ENCODE data around the gene ACSM6. TPM values are rescaled to one million over a fixed set of nuclear protein-coding genes. Genes with fewer than 3 reads are reported as not detected.
A peak's percentile ranks its signal among the peaks of the same experiment; 100 is the strongest.
"Not testable (repeated sequence)": the region's sequence is repeated elsewhere in the genome, so short reads cannot be mapped to it uniquely, and the experiment has no call there.

The ACSM6 gene
- total RNA-seq, 4 donors from 2014 or later: not detected

DNA sequence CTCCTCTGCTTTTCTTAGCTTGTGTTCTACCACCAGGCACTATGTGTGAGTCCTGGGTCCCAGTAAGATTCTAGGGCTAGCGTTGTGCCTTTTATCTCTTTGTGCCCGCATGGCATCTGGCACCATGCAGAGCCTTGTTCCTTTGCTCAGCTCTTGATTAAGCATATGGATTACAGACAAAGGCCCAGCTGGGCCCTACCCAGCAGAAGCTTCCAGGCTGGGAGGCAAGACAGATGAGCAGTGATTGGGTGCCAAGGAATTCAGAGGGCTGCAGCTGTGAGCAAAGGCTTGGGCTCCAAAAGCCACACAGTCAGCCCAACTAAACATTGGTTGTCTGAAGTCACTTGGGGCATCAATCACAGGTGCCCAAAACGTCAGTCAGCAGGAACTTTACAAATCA, 2.0 kb downstream of the ACSM6 start:
- H3K9me3 ChIP-seq: no peaks in the 10 kb centered on the region
- 65% methylated on average over 3 of the region's 3 CpGs for WGBS
- no peaks in the 10 kb centered on the region for H3K27me3 ChIP-seq
- no peaks in the 10 kb centered on the region for H3K4me1 ChIP-seq
- intact Hi-C loops (cut with DNase I): no loop called here
- no peaks in the 10 kb centered on the region for H3K36me3 ChIP-seq
- H3K4me3 ChIP-seq: no peak overlapping the region
- no peak for DNase-seq (ENCODE audit: extremely low spot score)
- H3K27ac ChIP-seq (replicated peaks in 1 of 4): no peak overlapping the region
- TF ChIP-seq POLR2A (IDR thresholded peaks at IDR 0.05; ENCODE audit: low read depth) (no peak), EP300 (IDR thresholded peaks at IDR 0.05) (no peak), POLR2AphosphoS5 (IDR thresholded peaks at IDR 0.05) (no peak)
- TF ChIP-seq, protein P1, sequence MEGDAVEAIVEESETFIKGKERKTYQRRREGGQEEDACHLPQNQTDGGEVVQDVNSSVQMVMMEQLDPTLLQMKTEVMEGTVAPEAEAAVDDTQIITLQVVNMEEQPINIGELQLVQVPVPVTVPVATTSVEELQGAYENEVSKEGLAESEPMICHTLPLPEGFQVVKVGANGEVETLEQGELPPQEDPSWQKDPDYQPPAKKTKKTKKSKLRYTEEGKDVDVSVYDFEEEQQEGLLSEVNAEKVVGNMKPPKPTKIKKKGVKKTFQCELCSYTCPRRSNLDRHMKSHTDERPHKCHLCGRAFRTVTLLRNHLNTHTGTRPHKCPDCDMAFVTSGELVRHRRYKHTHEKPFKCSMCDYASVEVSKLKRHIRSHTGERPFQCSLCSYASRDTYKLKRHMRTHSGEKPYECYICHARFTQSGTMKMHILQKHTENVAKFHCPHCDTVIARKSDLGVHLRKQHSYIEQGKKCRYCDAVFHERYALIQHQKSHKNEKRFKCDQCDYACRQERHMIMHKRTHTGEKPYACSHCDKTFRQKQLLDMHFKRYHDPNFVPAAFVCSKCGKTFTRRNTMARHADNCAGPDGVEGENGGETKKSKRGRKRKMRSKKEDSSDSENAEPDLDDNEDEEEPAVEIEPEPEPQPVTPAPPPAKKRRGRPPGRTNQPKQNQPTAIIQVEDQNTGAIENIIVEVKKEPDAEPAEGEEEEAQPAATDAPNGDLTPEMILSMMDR (IDR thresholded peaks at IDR 0.05): no peak

DNA sequence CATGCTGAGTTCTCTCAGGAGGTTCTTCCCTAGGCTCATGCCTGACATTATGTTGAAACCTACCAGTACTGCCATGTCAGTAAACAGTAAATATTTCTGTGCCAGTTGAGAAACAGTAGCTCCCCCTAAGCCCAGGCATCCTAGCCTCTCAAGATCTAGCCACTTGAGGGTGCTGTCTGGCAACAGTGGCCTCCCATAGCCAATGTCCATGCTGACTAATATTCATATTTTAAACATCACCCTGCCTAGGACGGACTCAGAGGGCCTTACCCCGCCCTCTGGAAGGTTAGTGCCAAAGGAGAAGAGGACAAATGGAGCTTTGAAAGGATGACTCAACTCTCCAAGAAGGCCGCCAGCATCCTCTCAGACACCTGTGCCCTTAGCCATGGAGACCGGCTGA, 7.7 kb downstream of the ACSM6 start:
- TF ChIP-seq POLR2AphosphoS5 (IDR thresholded peaks at IDR 0.05): no peak
- TF ChIP-seq POLR2A (IDR thresholded peaks at IDR 0.05; ENCODE audit: low read depth): no peak
- TF ChIP-seq, protein P1 (IDR thresholded peaks at IDR 0.05): no peak
- no peak for TF ChIP-seq EP300 (IDR thresholded peaks at IDR 0.05)
- Histone ChIP-seq H3K27me3 (no peaks in the 10 kb centered on the region), H3K36me3 (no peaks in the 10 kb centered on the region), H3K9me3 (no peaks in the 10 kb centered on the region), H3K4me1 (no peaks in the 10 kb centered on the region), H3K4me3 (no peak overlapping the region), H3K27ac (replicated peaks in 1 of 4) (no peak overlapping the region)
- 70% methylated on average over 2 of the region's 4 CpGs for WGBS
- intact Hi-C loops (cut with DNase I): no loop called here
- DNase-seq (ENCODE audit: extremely low spot score): no peak

DNA sequence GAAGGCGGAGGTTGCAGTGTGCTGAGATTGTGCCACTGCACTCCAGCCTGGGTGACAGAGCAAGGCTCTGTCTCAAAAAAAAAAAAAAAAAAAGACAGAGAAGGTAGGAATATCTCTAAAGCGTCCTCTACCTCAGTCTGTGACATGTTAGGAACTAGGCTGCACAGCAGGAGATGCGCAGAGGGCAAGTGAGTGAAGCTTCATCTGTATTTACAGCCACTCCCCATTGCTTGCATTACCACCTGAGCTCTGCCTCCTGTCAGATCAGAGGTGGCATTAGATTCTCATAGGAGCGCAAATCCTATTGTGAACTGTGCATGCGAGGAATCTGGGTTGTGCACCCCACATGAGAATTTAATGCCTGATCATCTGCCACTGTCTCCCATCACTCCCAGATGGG, 8.8 kb downstream of the ACSM6 start:
- DNase-seq (ENCODE audit: extremely low spot score); H3K9me3 ChIP-seq; intact Hi-C loops (cut with DNase I); H3K4me1 ChIP-seq; H3K27ac ChIP-seq (replicated peaks in 1 of 4); H3K36me3 ChIP-seq; H3K4me3 ChIP-seq; H3K27me3 ChIP-seq: not testable (repeated sequence)
- 77% methylated on average over 5 of the region's 5 CpGs for WGBS

DNA sequence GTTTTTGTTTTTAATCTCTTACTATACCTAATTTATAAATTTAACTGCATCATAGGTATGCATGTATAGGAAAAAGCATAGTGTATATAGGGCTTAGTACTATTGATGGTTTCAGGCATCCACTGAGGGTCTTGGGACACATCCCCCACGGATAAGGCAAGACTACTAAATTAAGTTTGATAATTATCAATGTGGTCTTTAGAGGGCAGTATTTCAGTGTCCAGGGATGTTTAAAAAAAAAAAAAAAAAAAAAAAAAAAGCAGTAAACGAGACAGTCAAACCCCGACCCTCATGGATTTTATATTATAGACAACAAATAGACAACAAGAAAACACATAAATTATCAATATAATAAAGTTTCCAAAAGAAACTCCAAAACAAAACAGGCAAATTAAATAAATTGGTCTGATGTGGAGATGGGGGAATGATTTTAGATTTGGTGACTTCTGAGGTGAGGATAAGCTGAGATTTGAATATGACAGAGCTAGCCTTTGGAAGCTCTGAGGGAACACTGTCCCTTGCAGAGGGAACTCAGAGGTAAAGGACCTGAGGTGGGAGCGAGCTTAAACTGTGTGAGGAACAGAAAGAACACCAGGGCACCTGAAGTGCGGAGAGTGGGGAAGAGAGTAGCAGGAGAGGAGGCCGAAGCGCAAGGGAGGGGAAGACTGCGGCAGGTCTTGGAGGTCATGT, 14.8 kb downstream of the ACSM6 start:
- TF ChIP-seq, protein P1 (IDR thresholded peaks at IDR 0.05): peak in 2 of 3 experiments; percentile 13 to 24
- TF ChIP-seq EP300 (IDR thresholded peaks at IDR 0.05): no peak
- TF ChIP-seq POLR2AphosphoS5 (IDR thresholded peaks at IDR 0.05): no peak
- TF ChIP-seq POLR2A (IDR thresholded peaks at IDR 0.05; ENCODE audit: low read depth): no peak
- H3K27me3 ChIP-seq: no peaks in the 10 kb centered on the region
- H3K4me1 ChIP-seq: no peaks in the 10 kb centered on the region
- H3K36me3 ChIP-seq: no peaks in the 10 kb centered on the region
- intact Hi-C loops (cut with DNase I): no loop called here
- 59% methylated on average over 8 of the region's 8 CpGs for WGBS
- H3K27ac ChIP-seq (replicated peaks in 1 of 4): no peak overlapping the region
- H3K4me3 ChIP-seq: no peak overlapping the region
- no peak for DNase-seq (ENCODE audit: extremely low spot score)
- no peaks in the 10 kb centered on the region for H3K9me3 ChIP-seq

DNA sequence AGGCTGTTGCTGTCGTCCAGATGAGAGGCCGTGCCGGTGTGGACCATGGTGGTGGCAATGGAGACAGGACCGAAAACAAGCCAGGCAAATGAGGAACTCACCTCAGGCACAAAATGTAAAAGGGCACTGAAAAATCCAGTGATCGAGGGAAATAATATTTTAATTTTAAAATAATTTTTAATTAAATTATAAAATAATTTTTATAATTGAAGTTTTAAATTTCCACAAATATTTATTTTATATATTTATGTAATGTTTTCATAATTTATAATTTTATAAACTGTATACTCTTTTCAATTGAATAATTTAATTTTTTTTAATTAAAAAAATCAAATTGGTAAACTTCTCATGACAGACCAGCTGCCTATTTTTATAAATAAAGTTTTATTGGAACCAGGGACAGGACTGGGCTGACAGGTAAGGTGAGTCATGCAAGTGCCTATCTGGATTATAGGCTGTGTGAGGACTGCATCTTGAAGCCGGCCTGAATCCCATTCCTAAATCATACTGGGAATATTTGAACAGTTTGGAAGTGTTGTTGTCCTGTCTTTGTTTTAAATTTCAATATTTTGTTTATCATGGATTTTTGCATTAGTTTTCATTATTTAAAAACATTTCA, 15.6 kb downstream of the ACSM6 start:
- Histone ChIP-seq H3K27me3 (no peaks in the 10 kb centered on the region), H3K4me1 (no peaks in the 10 kb centered on the region), H3K9me3 (no peaks in the 10 kb centered on the region), H3K36me3 (no peaks in the 10 kb centered on the region), H3K4me3 (no peak overlapping the region), H3K27ac (replicated peaks in 1 of 4) (no peak overlapping the region)
- WGBS: 94% methylated on average over 6 of the region's 6 CpGs
- intact Hi-C loops (cut with DNase I): no loop called here
- TF ChIP-seq POLR2AphosphoS5 (IDR thresholded peaks at IDR 0.05) (no peak), POLR2A (IDR thresholded peaks at IDR 0.05; ENCODE audit: low read depth) (no peak), EP300 (IDR thresholded peaks at IDR 0.05) (no peak)
- TF ChIP-seq, protein P1 (IDR thresholded peaks at IDR 0.05): no peak
- DNase-seq (ENCODE audit: extremely low spot score): no peak
